ENCODE results near the gene UBA52. TPM values are rescaled to one million over a fixed set of nuclear protein-coding genes. Genes with fewer than 3 reads are reported as not detected.

Gene UBA52
- total and polyA plus RNA-seq, 2 experiments from 2014 or later = 627 to 1,301 TPM

- Mint-ChIP-seq H3K36me3 (ENCODE audit: low read depth) (peaks cover 17% of the 10 kb centered on the region), H3K4me1 (peaks cover 26% of the 10 kb centered on the region), H3K27ac (peak overlapping the region; percentile 99), H3K4me3 (peak overlapping the region; percentile 86), H3K27me3 (ENCODE audit: insufficient read depth, low read depth, poor library complexity) (peaks cover 34% of the 10 kb centered on the region), H3K9me3 (0 out of 3 replicates have a peak, but pooled peaks cover 4% of the 10 kb centered on the region)
- Histone ChIP-seq H2AFZ (peak overlapping the region; percentile 97; the same call in 1 of the 2 replicates), H3K27ac (ENCODE audit: low read depth) (peak overlapping the region; percentile 89), H3K4me1 (ENCODE audit: insufficient read depth) (peaks cover 17% of the 10 kb centered on the region), H3K79me2 (replicated peaks; ENCODE audit: insufficient read depth) (peaks cover 3% of the 10 kb centered on the region; the same call in 1 of the 2 replicates), H4K20me1 (replicated peaks; ENCODE audit: insufficient read depth) (no peaks in the 10 kb centered on the region; the same call in 1 of the 2 replicates), H3K4me2 (peak overlapping the region; percentile 75), H3K27me3 (ENCODE audit: insufficient read depth) (no peaks in the 10 kb centered on the region), H3K9me2 (ENCODE audit: insufficient read depth) (no peaks in the 10 kb centered on the region), H3K4me3 (peak overlapping the region; percentile 91), H3K36me3 (ENCODE audit: insufficient read depth) (no peaks in the 10 kb centered on the region; the same call in 1 of the 2 replicates), H3F3A (replicated peaks; ENCODE audit: low read depth) (peaks cover 35% of the 10 kb centered on the region)
- DNase-seq (ENCODE audit: low spot score) = peak; percentile 88
- peak; percentile 21 for ATAC-seq
- TF ChIP-seq ZNF114 (CRISPR knock-in tag; IDR thresholded peaks at IDR 0.05) (no peak), NANOG (IDR thresholded peaks at IDR 0.05; ENCODE audit: borderline replicate concordance) (no peak), REST (IDR thresholded peaks at IDR 0.05; ENCODE audit: unreplicated experiment) (no peak), EZH2phosphoT487 (IDR thresholded peaks at IDR 0.05; ENCODE audit: unreplicated experiment) (no peak), JUNB (IDR thresholded peaks at IDR 0.05; ENCODE audit: unreplicated experiment) (no peak), ZNF462 (CRISPR knock-in tag; IDR thresholded peaks at IDR 0.05) (no peak), EZH2 (IDR thresholded peaks at IDR 0.05; ENCODE audit: low read depth, unreplicated experiment) (no peak), CREB1 (CRISPR knock-in tag; IDR thresholded peaks at IDR 0.05; ENCODE audit: low read depth) (0 out of 2 replicates have a peak, but pooled peaks have one; percentile 7), STAT1 (IDR thresholded peaks at IDR 0.05; ENCODE audit: unreplicated experiment) (no peak), ETS1 (IDR thresholded peaks at IDR 0.05) (no peak), ZNF331 (CRISPR knock-in tag; IDR thresholded peaks at IDR 0.05; ENCODE audit: low read depth) (no peak), POLR2AphosphoS5 (IDR thresholded peaks at IDR 0.05; ENCODE audit: low read depth) (peak; percentile 20), CTCF (conservative IDR thresholded peaks at IDR 0.05; ENCODE audit: low read depth in 2 of 2) (no peak)
These were observed 18.0 kb downstream of the UBA52 start for GRCh38 chr19:18589380-18590272.
